Left colon (tissue), 2 donors: ENCODE measurements around the gene RPS4Y2. TPM values are rescaled to one million over a fixed set of nuclear protein-coding genes. Genes with fewer than 3 reads are reported as not detected.

Experiments
- ATAC-seq: fragments of 200-7000 bp; cut with Tn5 transposase; one replicate; pipeline ENCODE4 v1.9.1; 2020; ENCODE audit warnings: mild to moderate bottlenecking, moderate library complexity
- DNase-seq, 2 donors: peaks; one replicate each; pipeline ENCODE4 v3.0.0-alpha.2; 2020
- intact Hi-C, 2 donors: fragments of 100-400 bp; cut with DNase I in 1 of 2; cut with micrococcal nuclease in 1 of 2; formaldehyde crosslinking; loops; one replicate each; pipeline versions ENCODE4 v1.11.2 to v1.14.0; 2022; cut with DNase I, micrococcal nuclease
- total RNA-seq, 2 donors: library from RNA; stranded (reverse); fragmentation: NEBNext Ultra II Directional; extraction: Animal tissue kit (Norgen Biotek cat#: 25700); gene quantifications; one replicate each; pipeline ENCODE4 v1.2.1, GENCODE V29; 2021
- donor health status: DM: no; HTN: no; CAD: no.
- donor health status: DM: yes; HTN: yes; CAD: no.

Gene RPS4Y2
- total RNA-seq, 2 donors from 2014 or later, result not detected

DNA sequence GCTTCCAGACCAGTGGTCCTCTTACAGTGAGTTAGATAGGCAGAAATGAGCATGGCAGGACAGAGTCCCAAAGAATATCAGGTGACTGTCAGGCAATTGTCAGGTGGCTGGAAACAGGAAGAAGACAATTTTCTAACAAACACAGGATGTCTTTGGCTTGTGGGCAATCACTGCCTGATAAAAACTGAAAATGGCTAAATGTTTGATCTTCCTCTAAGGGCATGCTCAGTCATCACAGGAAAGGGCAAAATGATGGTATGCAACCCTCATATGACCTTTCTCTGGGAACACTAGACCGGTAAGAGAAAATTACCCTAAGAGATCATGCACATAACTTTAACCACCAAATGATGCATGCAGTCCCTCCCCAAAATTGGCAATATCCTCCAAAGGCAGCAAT lies 57.6 kb downstream of the RPS4Y2 start:
- no peak for ATAC-seq

GRCh38 chrY:20814794-20815193 lies 58.9 kb downstream of the RPS4Y2 start:
- intact Hi-C loops, result no loop called here
- ATAC-seq (no peak), DNase-seq (no peak)

More for the DNA sequence above, 57.6 kb downstream of the RPS4Y2 start:
- no peak for DNase-seq
- intact Hi-C loops, result no loop called here

DNA sequence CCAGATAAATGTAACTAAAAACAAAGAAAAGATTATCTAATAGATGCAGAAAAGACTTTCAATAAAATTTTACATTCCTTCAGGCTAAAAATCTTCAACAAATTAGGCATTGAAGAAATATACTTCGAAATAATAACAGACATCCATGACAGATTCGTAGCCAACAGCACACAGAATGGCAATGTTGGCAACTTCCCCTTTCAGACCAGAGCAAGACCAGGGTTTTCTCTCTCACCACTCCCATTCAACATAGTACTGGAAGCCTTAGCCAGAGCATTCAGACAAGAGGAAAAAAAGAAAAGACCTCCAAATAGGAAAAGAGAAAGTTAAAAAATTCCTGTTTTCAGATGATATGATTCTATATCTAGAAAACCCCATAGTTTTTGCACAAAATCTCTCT lies 61.2 kb downstream of the RPS4Y2 start:
- intact Hi-C loops, result no loop called here
- no peak for DNase-seq
- no peak for ATAC-seq

Other genes with a start within 250 kb of the RPS4Y2 start
- gene EIF1AY, start 180.3 kb upstream of the RPS4Y2 start, total RNA-seq, result not detected